ENCODE data around the gene MACROD2. TPM values are rescaled to one million over a fixed set of nuclear protein-coding genes. Genes with fewer than 3 reads are reported as not detected.

Gene MACROD2
- total RNA-seq, 1 experiment from 2014 or later: 3.7 TPM

GRCh38 chr20:15863735-15864134 lies 1868.4 kb downstream of the MACROD2 start:
- ATAC-seq (no peak), DNase-seq (ENCODE audit: low read depth, low spot score) (no peak)
- TF ChIP-seq ZBTB33 (IDR thresholded peaks at IDR 0.05; ENCODE audit: extremely low read depth, insufficient replicate concordance, low read length) (no peak), TCF7L2 (IDR thresholded peaks at IDR 0.05; ENCODE audit: borderline replicate concordance, extremely low read depth, insufficient read depth, insufficient read length) (no peak), FOSL1 (IDR thresholded peaks at IDR 0.05; ENCODE audit: low read depth) (no peak), CEBPB (IDR thresholded peaks at IDR 0.05; ENCODE audit: low read depth) (no peak), JUND (IDR thresholded peaks at IDR 0.05) (no peak), EZH2 (IDR thresholded peaks at IDR 0.05) (no peak), SIN3A (IDR thresholded peaks at IDR 0.05; ENCODE audit: low read depth) (no peak), CTCF (IDR thresholded peaks at IDR 0.05 in 2 of 3, conservative IDR thresholded peaks at IDR 0.05 in 1 of 3; ENCODE audit: borderline replicate concordance in 1 of 3, insufficient read depth in 1 of 3, low read depth in 2 of 3, low read length in 2 of 3) (no peak), EZH2phosphoT487 (IDR thresholded peaks at IDR 0.05; ENCODE audit: borderline replicate concordance) (no peak), ELF1 (IDR thresholded peaks at IDR 0.05; ENCODE audit: borderline replicate concordance, low read depth) (no peak), POLR2AphosphoS5 (IDR thresholded peaks at IDR 0.05; ENCODE audit: low read depth, low read length) (no peak), REST (IDR thresholded peaks at IDR 0.05; ENCODE audit: low read depth) (no peak), ATF3 (IDR thresholded peaks at IDR 0.05) (no peak), ZFX (IDR thresholded peaks at IDR 0.05) (no peak), ZNF274 (IDR thresholded peaks at IDR 0.05; ENCODE audit: low read depth, low read length) (no peak)
- CTCF ChIA-PET: no interaction called here
- Histone ChIP-seq H3K27me3 (ENCODE audit: insufficient read depth, low read length) (no peaks in the 10 kb centered on the region), H3K4me2 (ENCODE audit: low read length) (no peak overlapping the region), H3K9me3 (ENCODE audit: control insufficient read depth in 1 of 2, insufficient read depth in 1 of 2, low read depth in 1 of 2, low read length in 2 of 2) (peaks cover 10 to 15% of the 10 kb centered on the region in 2 experiments; a peak in 2 of 4 replicates), H4K20me1 (ENCODE audit: insufficient read depth) (no peaks in the 10 kb centered on the region), H3K9me2 (ENCODE audit: insufficient read depth) (no peaks in the 10 kb centered on the region), H3K9ac (ENCODE audit: low read length) (no peak overlapping the region), H3K4me1 (ENCODE audit: control insufficient read depth in 1 of 2, insufficient read depth in 2 of 2, low read length in 2 of 2) (no peaks in the 10 kb centered on the region), H3K4me3 (replicated peaks in 1 of 2; ENCODE audit: low read depth in 1 of 2, low read length in 2 of 2) (no peak overlapping the region), H2AFZ (ENCODE audit: low read depth, low read length, poor library complexity, severe bottlenecking) (no peak overlapping the region), H3K79me2 (ENCODE audit: insufficient read depth, low read length) (no peaks in the 10 kb centered on the region), H3K36me3 (ENCODE audit: control insufficient read depth in 1 of 2, insufficient read depth in 2 of 2, low read length in 2 of 2) (no peaks in the 10 kb centered on the region), H3K27ac (ENCODE audit: low read depth, low read length) (no peak overlapping the region)
- POLR2A ChIA-PET: no interaction called here
- RAD21 ChIA-PET (ENCODE audit: low non-redundant PET in 1 of 2, low total read pairs in 2 of 2, uncharacterized antibody in 2 of 2, unreplicated experiment in 2 of 2): no interaction called here
- no TSS peak for BruUV-seq (replicated peaks)
- intact Hi-C loops (cut with micrococcal nuclease): no loop called here

Data from HCT116 (cell line).